ENCODE results near the gene NXF1. TPM values are rescaled to one million over a fixed set of nuclear protein-coding genes. Genes with fewer than 3 reads are reported as not detected.
A peak's percentile ranks its signal among the peaks of the same experiment; 100 is the strongest.

NXF1 gene
- total and polyA plus RNA-seq, 2 donors (not counting 1 experiment from before 2014, with no cell fraction given) = 17.2 to 27.8 TPM

DNA sequence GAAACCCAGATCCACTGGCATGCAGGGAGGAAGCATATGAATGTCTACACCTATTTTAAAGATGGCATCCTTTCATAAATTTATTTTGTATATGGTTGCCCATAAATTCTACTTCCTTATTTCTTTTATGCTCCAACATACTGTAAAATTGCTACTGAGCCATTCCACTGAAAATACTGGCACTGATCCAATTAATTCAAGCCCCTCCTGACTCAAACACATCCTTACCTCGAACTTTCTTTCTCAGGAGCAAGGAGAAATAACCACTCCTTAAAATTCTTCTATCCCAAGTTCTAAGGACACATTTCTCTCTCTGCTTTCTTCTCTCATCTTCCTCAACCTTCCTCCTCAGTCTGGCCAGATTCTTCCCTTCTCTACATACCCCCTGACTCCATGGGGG, 5.5 kb upstream of the NXF1 start:
- no peaks in the 10 kb centered on the region for H3K79me2 ChIP-seq (ENCODE audit: control insufficient read depth, insufficient read depth, low read length)
- TF ChIP-seq EZH2 (IDR thresholded peaks at IDR 0.05; ENCODE audit: low read length, missing control alignments) = no peak
- TF ChIP-seq, protein P1, sequence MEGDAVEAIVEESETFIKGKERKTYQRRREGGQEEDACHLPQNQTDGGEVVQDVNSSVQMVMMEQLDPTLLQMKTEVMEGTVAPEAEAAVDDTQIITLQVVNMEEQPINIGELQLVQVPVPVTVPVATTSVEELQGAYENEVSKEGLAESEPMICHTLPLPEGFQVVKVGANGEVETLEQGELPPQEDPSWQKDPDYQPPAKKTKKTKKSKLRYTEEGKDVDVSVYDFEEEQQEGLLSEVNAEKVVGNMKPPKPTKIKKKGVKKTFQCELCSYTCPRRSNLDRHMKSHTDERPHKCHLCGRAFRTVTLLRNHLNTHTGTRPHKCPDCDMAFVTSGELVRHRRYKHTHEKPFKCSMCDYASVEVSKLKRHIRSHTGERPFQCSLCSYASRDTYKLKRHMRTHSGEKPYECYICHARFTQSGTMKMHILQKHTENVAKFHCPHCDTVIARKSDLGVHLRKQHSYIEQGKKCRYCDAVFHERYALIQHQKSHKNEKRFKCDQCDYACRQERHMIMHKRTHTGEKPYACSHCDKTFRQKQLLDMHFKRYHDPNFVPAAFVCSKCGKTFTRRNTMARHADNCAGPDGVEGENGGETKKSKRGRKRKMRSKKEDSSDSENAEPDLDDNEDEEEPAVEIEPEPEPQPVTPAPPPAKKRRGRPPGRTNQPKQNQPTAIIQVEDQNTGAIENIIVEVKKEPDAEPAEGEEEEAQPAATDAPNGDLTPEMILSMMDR (conservative IDR thresholded peaks at IDR 0.05 in 1 of 2, IDR thresholded peaks at IDR 0.05 in 1 of 2; ENCODE audit: low read depth in 1 of 2, low read length in 2 of 2) = no peak
- H4K20me1 ChIP-seq (ENCODE audit: control insufficient read depth, extremely low read depth, insufficient read depth, low read length) = no peaks in the 10 kb centered on the region
- H2AFZ ChIP-seq (ENCODE audit: low read length) = no peak overlapping the region
- no peak for DNase-seq (ENCODE audit: low read depth in 2 of 2)
- no peaks in the 10 kb centered on the region for H3K36me3 ChIP-seq (ENCODE audit: control insufficient read depth, insufficient read depth, low read length)
- H3K27ac ChIP-seq (ENCODE audit: insufficient read depth, low read length) = no peak overlapping the region
- no peaks in the 10 kb centered on the region for H3K9me3 ChIP-seq (ENCODE audit: control insufficient read depth, insufficient read depth, low read depth, low read length)
- no peak overlapping the region for H3K4me2 ChIP-seq (ENCODE audit: extremely low read depth, insufficient read depth, low read length)
- no peak overlapping the region for H3K4me3 ChIP-seq (replicated peaks in 1 of 4; ENCODE audit: control extremely low read depth in 1 of 4, insufficient read depth in 1 of 4, low read depth in 3 of 4, low read length in 4 of 4)
- no peak overlapping the region for H3K9ac ChIP-seq (ENCODE audit: insufficient read depth, low read length)
- no peaks in the 10 kb centered on the region for H3K27me3 ChIP-seq (ENCODE audit: control insufficient read depth, insufficient read depth, low read length)
- H3K4me1 ChIP-seq (ENCODE audit: control insufficient read depth, extremely low read depth, insufficient read depth, low read length) = peaks cover 15% of the 10 kb centered on the region

DNA sequence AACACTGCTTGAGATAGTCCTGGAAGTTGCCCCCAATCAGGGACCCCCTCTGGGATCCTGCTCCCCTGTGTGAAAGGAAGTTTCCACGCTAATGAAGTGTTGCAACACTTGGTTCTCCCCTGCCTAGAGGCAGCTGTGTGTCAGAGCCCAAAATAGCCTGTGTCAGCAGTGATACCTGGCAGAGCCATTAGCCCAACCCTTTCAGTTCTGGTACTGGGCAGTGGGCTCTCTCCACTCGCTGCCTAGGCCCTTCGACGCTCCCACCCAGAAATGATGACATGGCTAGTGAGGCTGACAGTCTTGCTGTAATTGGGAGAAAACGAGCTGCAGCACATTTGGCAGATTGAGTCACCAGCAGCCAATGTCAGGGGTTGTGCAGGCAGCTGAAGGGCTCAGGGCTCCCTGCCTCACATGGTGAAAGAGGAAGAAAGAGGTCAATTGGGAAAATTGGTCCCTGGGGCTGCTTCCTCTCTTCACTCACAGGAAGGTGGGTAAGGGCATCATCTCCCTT, 1.4 kb upstream of the NXF1 start:
- no peaks in the 10 kb centered on the region for H4K20me1 ChIP-seq (ENCODE audit: control insufficient read depth, extremely low read depth, insufficient read depth, low read length)
- H3K27ac ChIP-seq (ENCODE audit: insufficient read depth, low read length) = peak overlapping the region; percentile 75
- DNase-seq (ENCODE audit: low read depth in 2 of 2) = peak; percentile 25 to 37
- TF ChIP-seq, protein P1 (conservative IDR thresholded peaks at IDR 0.05 in 1 of 2, IDR thresholded peaks at IDR 0.05 in 1 of 2; ENCODE audit: low read depth in 1 of 2, low read length in 2 of 2) = no peak
- TF ChIP-seq EZH2 (IDR thresholded peaks at IDR 0.05; ENCODE audit: low read length, missing control alignments) = no peak
- H3K4me3 ChIP-seq (replicated peaks in 1 of 4; ENCODE audit: control extremely low read depth in 1 of 4, insufficient read depth in 1 of 4, low read depth in 3 of 4, low read length in 4 of 4) = no peak overlapping the region
- no peaks in the 10 kb centered on the region for H3K9me3 ChIP-seq (ENCODE audit: control insufficient read depth, insufficient read depth, low read depth, low read length)
- H3K4me1 ChIP-seq (ENCODE audit: control insufficient read depth, extremely low read depth, insufficient read depth, low read length) = peaks cover 18% of the 10 kb centered on the region
- no peak overlapping the region for H3K9ac ChIP-seq (ENCODE audit: insufficient read depth, low read length)
- no peaks in the 10 kb centered on the region for H3K27me3 ChIP-seq (ENCODE audit: control insufficient read depth, insufficient read depth, low read length)
- H3K4me2 ChIP-seq (ENCODE audit: extremely low read depth, insufficient read depth, low read length) = peak overlapping the region; percentile 49
- no peak overlapping the region for H2AFZ ChIP-seq (ENCODE audit: low read length)
- H3K36me3 ChIP-seq (ENCODE audit: control insufficient read depth, insufficient read depth, low read length) = peaks cover 4% of the 10 kb centered on the region
- peaks cover 24% of the 10 kb centered on the region for H3K79me2 ChIP-seq (ENCODE audit: control insufficient read depth, insufficient read depth, low read length)

DNA sequence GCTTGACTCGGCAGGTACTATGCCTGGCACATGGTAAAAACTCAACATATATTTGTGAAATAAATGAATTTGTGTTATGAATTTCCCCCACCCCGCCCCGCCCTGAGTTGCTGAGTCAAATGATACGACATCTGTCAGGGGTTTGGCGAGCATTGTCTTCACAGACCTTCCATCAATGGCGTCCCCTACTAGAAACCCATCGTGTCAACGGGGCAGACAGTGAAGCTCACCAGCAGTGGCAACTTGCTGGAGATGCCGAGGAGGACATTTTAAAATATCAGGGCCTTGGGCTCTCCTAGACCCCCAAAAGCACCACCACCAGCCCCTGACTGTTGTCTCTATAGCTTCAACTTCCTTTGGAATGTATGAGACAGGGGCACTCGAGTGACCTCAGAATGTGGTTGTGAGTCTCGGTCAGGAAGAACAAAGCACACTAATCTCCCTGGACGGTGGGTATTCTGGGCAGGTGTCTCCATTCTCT, 761 bp upstream of the NXF1 start:
- H3K79me2 ChIP-seq (ENCODE audit: control insufficient read depth, insufficient read depth, low read length) = peaks cover 24% of the 10 kb centered on the region
- H3K4me2 ChIP-seq (ENCODE audit: extremely low read depth, insufficient read depth, low read length) = peak overlapping the region; percentile 95
- H2AFZ ChIP-seq (ENCODE audit: low read length) = no peak overlapping the region
- TF ChIP-seq, protein P1 (conservative IDR thresholded peaks at IDR 0.05 in 1 of 2, IDR thresholded peaks at IDR 0.05 in 1 of 2; ENCODE audit: low read depth in 1 of 2, low read length in 2 of 2) = no peak
- TF ChIP-seq EZH2 (IDR thresholded peaks at IDR 0.05; ENCODE audit: low read length, missing control alignments) = no peak
- no peaks in the 10 kb centered on the region for H3K27me3 ChIP-seq (ENCODE audit: control insufficient read depth, insufficient read depth, low read length)
- no peaks in the 10 kb centered on the region for H4K20me1 ChIP-seq (ENCODE audit: control insufficient read depth, extremely low read depth, insufficient read depth, low read length)
- H3K27ac ChIP-seq (ENCODE audit: insufficient read depth, low read length) = peak overlapping the region; percentile 75
- H3K9ac ChIP-seq (ENCODE audit: insufficient read depth, low read length) = no peak overlapping the region
- peak overlapping the region; percentile 82 to 91 (median 84) for H3K4me3 ChIP-seq (replicated peaks in 1 of 4; ENCODE audit: control extremely low read depth in 1 of 4, insufficient read depth in 1 of 4, low read depth in 3 of 4, low read length in 4 of 4)
- no peaks in the 10 kb centered on the region for H3K9me3 ChIP-seq (ENCODE audit: control insufficient read depth, insufficient read depth, low read depth, low read length)
- peak in 1 of 2 donors; percentile 59 for DNase-seq (ENCODE audit: low read depth in 2 of 2)
- H3K4me1 ChIP-seq (ENCODE audit: control insufficient read depth, extremely low read depth, insufficient read depth, low read length) = peaks cover 18% of the 10 kb centered on the region
- peaks cover 10% of the 10 kb centered on the region for H3K36me3 ChIP-seq (ENCODE audit: control insufficient read depth, insufficient read depth, low read length)
